MV-4-11 (cell line): ENCODE data around the gene SNRPD3.

Experiments
- DNase-seq: peaks from one replicate; lab custom pipeline; 2025; lab: John Stamatoyannopoulos, UW

Gene SNRPD3

DNA sequence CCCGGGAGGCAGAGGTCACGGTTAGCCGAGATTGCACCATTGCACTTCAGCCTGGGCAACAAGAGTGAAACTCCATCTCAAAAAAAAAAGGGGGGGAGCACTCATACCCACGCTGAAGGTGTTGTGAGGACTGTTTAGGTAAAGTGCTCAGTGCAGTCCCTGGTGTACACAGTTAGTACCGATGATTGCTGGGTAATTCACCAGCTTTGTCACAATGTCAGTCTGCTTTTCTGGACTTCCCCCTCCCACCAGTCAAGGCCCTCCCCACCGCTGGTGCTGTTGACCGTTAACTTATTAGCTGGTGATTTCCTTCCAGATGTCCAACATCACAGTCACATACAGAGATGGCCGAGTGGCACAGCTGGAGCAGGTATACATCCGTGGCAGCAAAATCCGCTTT is 11.9 kb downstream of the SNRPD3 start:
- no peak for DNase-seq

DNA sequence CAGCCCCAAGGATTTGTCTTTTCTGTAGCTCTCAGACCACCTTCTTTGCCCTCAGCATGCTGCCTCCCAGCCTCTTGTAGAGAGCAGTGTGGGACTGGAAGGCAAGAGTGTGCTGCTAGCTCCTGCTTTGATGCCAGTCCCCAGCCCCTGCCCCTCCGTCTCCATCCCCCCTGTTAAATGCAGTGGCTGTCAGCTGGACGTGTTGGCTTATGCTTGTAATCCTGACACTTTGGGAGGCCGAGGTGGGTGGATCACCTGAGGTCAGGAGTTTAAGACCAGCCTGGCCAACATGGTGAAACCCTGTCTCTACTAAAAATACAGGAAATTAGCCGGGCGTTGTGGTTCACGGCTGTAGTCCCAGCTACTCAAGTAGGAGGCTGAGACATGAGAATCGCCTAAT is 15.5 kb downstream of the SNRPD3 start:
- DNase-seq, result no peak

DNA sequence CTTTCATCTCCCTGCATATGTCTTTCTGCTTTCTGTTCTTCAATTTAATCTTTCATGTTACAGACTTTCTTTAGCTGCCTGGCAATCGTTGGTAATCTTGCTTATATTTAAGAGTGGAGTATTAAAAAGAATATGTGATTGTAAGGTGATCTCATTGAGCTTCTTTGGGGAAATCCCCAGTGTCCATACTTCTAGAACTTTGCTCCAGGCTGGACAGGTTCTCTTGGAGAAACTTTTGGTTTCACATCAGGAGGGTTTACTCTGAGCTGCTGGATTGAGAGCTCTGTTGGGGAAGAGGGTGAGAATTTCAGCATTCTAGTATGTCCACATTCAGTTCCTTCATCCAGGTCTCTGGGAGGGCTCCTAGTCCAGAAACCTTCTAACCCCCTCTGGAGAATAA is 21.0 kb downstream of the SNRPD3 start:
- no peak for DNase-seq

GRCh38 chr22:24578355-24579257 is 22.8 kb downstream of the SNRPD3 start:
- DNase-seq, result no peak

DNA sequence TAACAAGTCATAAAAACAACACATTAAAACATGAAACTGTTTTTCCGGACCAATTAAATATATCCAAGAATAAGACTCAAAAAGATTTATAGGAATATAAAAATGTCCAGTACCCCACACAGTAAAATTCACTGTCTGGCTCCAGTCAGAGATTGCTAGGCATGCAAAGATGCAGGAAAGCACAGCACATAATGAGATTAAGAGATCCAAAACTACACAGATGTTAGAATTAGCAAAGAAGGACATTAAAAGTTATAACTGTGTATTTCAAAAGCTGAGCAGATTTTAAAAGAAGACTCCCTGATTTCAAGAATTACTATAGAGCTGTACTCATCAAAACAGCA is 23.4 kb downstream of the SNRPD3 start:
- no peak for DNase-seq

GRCh38 chr22:24580276-24580675 is 24.5 kb downstream of the SNRPD3 start:
- no peak for DNase-seq

GRCh38 chr22:24582056-24582814 is 26.4 kb downstream of the SNRPD3 start:
- no peak for DNase-seq

GRCh38 chr22:24583221-24584165 is 27.7 kb downstream of the SNRPD3 start:
- no peak for DNase-seq

GRCh38 chr22:24584166-24584790 is 28.5 kb downstream of the SNRPD3 start:
- DNase-seq, result no peak

DNA sequence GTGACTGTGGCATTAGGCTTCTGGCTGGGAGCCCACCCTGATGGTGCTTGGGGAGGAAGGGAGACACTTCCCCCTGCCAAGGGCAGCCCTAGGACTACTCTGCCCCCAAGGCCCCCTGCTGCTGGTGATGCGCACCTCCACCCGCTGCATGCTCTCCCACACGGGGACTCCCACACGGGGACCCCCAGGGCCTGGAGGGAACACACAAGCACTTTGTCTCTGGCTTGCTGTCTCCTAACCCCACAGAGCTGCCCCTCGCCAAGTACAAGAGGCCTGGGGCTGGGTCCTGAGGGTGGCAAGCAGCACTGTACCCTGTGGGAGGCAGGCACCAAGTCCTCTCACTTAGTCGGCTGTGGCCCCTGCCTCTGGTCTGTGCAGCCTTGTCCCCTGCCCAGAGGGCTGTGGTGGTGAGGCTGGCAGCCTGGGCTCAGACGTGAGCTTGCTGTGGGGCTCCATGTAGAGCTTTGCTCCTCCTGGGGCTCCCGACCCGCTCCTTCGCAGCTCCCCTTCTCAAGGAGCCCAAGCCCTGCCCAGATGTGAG is 29.1 kb downstream of the SNRPD3 start:
- DNase-seq, result no peak

DNA sequence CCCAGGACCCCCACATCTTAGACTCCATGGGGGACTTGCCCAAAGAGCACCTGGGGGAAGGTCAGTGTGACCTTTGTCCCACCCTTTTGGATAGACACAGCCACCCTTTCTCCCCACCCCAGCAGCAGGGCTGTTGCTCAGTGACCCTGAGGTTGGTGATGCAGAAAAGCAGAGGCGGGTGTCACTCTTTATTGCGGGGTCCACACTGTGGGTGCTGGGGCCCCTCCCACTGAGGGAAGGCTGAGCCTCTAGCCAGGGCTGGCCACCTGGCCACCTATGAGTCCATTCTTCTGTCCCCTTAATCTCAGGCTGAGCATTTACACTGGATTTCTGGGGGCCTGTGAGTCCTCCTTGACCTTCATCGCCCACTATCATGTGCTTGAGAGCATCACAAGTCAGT is 29.7 kb downstream of the SNRPD3 start:
- DNase-seq, result no peak

GRCh38 chr22:24585927-24586546 is 30.2 kb downstream of the SNRPD3 start:
- no peak for DNase-seq

GRCh38 chr22:24587251-24587650 is 31.5 kb downstream of the SNRPD3 start:
- no peak for DNase-seq

- no peak for DNase-seq
Observed at GRCh38 chr22:24587948-24588347, 32.1 kb downstream of the SNRPD3 start.

- no peak for DNase-seq
Observed at GRCh38 chr22:24588381-24588756, 32.6 kb downstream of the SNRPD3 start.

GRCh38 chr22:24588757-24589481 is 33.1 kb downstream of the SNRPD3 start:
- no peak for DNase-seq

DNA sequence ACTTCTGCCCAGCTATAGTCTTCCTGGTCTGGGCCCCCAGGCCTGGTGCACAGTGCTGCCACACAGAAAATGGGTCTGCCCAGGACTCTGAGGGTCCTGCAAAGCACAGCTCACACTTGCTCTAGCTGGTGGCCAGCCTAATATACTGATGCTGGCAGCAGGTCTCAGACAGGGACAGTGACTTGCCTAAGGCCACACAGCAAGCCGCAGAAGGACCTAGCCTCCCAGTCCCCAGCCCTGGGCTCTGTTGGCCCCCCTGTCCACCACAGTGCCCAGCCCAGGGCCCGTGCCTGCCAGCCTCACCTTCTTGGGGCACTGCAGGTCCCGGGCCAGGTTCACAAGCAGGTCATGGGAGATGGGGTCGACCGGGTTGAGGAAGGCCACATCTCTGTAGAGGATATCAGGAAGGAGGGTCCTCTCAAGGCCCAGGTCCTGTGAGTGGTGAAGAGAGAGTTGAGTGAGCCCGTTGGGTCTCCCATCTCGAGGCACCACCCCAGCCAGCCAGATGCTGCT is 33.8 kb downstream of the SNRPD3 start:
- no peak for DNase-seq

DNA sequence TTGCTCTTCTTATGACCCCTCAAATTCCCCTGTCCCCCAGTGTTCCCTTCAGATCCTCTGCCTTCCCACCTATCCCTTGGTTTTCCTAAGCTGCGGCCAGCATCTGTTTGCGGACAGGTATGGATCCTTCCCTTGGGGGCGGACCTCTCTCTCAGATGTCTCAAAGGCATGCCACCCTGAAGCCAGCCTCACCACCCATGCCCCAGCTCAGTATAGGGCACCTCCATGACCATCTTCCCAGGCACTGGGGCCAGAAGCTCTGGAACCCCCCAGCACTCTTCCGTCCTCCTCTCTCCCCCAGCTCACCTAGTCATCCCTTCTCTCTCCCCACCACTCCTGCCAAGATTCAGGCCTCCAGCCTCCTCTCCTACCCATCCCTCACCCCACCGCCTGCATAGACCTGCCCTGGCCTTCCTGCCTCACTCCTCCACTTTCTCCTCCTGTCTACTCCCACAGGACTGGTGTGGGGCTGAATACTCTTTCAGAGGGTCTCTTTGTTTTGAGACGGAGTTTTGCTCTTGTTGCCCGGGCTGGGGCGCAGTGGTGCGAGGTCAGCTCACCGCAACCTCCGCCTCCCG is 34.9 kb downstream of the SNRPD3 start:
- no peak for DNase-seq

DNA sequence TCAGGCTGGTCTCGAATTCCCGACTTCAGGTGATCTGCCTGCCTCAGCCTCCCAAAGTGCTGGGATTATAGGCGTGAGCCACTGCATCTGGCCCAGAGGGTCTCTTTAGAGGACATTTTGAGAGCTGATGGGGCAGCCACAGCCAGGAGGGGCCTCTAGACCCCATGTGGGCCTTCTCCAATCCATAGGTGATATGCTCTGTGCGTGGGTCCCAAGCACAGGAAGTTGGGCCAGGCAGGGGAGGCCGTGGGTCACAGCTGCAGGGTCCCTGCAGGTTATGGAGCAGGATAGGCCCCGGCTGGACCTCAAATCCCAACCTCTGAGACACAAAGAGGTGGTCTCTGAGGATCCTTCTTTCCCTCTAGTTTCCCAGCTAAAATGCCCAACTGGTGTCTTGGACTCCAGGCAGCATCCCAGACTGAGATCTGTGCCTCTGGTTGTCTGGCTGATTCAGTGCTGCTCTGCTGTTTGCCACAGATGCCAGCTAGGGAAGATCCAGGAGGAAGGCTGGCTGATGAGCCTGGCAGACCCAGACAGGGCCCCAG is 35.6 kb downstream of the SNRPD3 start:
- DNase-seq, result no peak
